Duodenal mucosa (tissue), 2 donors: ENCODE measurements around the gene ZDHHC8.

Experiments
- H3K27ac ChIP-seq: one replicate; pipeline ENCODE4 v1.7.0; 2013; ENCODE audit warnings: low read depth, low read length
- H3K27me3 ChIP-seq, 2 donors: one replicate each; pipeline ENCODE4 v1.7.0; 2013; ENCODE audit warnings: low read length in 2 of 2, control low read depth in 1 of 2; ENCODE audit not compliant: insufficient read depth in 2 of 2, control insufficient read depth in 1 of 2
- H3K36me3 ChIP-seq, 2 donors: one replicate each; pipeline ENCODE4 v1.7.0; 2013; ENCODE audit warnings: low read length in 2 of 2, control low read depth in 1 of 2; ENCODE audit not compliant: insufficient read depth in 2 of 2, control insufficient read depth in 1 of 2
- H3K4me1 ChIP-seq, 2 donors: one replicate each; pipeline ENCODE4 v1.7.0; 2013; ENCODE audit warnings: low read length in 2 of 2, control low read depth in 1 of 2; ENCODE audit not compliant: insufficient read depth in 2 of 2, control insufficient read depth in 1 of 2
- H3K4me3 ChIP-seq, 2 donors: one replicate each; pipeline ENCODE4 v1.7.0; 2013; ENCODE audit warnings: low read length in 2 of 2, low read depth in 1 of 2
- H3K9ac ChIP-seq, 2 donors: one replicate each; pipeline ENCODE4 v1.7.0; 2013; ENCODE audit warnings: low read length in 2 of 2, low read depth in 1 of 2
- H3K9me3 ChIP-seq, 2 donors: one replicate each; pipeline ENCODE4 v1.7.0; 2013; ENCODE audit warnings: low read length in 2 of 2, control low read depth in 1 of 2; ENCODE audit not compliant: control insufficient read depth in 1 of 2

The ZDHHC8 gene

GRCh38 chr22:20165913-20166312 lies 34.3 kb downstream of the ZDHHC8 start:
- H3K9ac ChIP-seq, result no peak overlapping the region
- H3K4me3 ChIP-seq, result no peak overlapping the region
- H3K4me1 ChIP-seq, result no peaks in the 10 kb centered on the region
- H3K9me3 ChIP-seq, result no peaks in the 10 kb centered on the region
- H3K27me3 ChIP-seq, result no peaks in the 10 kb centered on the region
- no peaks in the 10 kb centered on the region for H3K36me3 ChIP-seq
- no peak overlapping the region for H3K27ac ChIP-seq

DNA sequence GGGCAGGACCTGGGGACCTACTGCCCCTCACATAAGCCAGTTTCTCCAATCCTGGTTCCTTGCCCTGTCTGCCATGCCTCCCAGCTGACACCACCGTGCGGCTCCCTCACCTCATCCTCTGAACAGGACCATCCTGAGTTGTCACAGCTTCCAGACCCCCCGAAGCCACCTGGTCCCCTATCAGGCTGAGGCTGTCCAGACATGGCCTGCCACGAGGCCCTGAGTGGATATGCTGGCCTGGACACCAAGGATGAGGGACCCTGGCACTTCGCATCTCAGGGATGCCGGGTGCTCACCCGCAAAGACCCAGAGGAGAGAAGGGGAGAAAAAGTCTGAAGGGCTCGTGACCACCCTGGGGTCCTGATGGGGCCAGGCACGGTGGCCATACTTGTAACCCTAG lies 35.1 kb downstream of the ZDHHC8 start:
- Histone ChIP-seq H3K9ac (no peak overlapping the region), H3K27me3 (no peaks in the 10 kb centered on the region), H3K27ac (no peak overlapping the region), H3K9me3 (no peaks in the 10 kb centered on the region), H3K36me3 (no peaks in the 10 kb centered on the region), H3K4me3 (no peak overlapping the region), H3K4me1 (no peaks in the 10 kb centered on the region)

- Histone ChIP-seq H3K36me3 (no peaks in the 10 kb centered on the region), H3K4me1 (no peaks in the 10 kb centered on the region), H3K4me3 (no peak overlapping the region), H3K9ac (no peak overlapping the region), H3K27ac (no peak overlapping the region), H3K27me3 (no peaks in the 10 kb centered on the region), H3K9me3 (no peaks in the 10 kb centered on the region)
Observed at GRCh38 chr22:20167643-20168322, 36.2 kb downstream of the ZDHHC8 start.

DNA sequence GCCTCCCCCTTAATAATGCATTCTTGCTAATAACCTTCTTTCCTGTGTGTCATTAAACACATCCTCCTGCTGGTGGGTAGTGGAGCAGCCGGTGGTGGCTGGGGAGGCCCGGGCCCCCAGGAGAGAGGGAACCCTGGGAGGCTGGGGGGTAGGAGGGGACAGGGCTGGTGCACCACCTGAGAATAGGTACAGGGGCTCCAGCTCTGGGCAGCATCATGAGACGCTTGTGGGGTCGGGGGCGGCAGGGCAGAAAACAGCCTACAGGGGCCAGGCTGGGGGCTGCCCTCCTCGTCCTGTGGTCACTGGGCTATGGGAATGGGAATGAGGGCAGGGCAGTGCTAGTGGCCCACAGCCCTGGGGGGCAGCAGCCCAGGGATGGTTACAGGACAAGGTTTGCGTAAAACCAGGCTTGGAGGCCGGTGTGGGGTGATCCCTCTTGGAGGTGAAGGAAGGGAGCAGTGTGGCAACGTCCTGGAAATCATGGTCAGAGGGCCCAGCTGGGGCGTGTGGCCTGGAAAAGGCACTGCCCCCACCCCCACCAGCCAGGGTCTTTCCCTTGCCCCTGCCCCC lies 37.7 kb downstream of the ZDHHC8 start:
- Histone ChIP-seq H3K4me1 (no peaks in the 10 kb centered on the region), H3K4me3 (no peak overlapping the region), H3K27ac (no peak overlapping the region), H3K27me3 (no peaks in the 10 kb centered on the region), H3K9me3 (no peaks in the 10 kb centered on the region), H3K36me3 (no peaks in the 10 kb centered on the region), H3K9ac (no peak overlapping the region)

- H3K36me3 ChIP-seq, result no peaks in the 10 kb centered on the region
- no peaks in the 10 kb centered on the region for H3K9me3 ChIP-seq
- no peak overlapping the region for H3K4me3 ChIP-seq
- H3K9ac ChIP-seq, result no peak overlapping the region
- no peaks in the 10 kb centered on the region for H3K27me3 ChIP-seq
- no peaks in the 10 kb centered on the region for H3K4me1 ChIP-seq
- H3K27ac ChIP-seq, result no peak overlapping the region
Observed at GRCh38 chr22:20170170-20170569, 38.6 kb downstream of the ZDHHC8 start.

DNA sequence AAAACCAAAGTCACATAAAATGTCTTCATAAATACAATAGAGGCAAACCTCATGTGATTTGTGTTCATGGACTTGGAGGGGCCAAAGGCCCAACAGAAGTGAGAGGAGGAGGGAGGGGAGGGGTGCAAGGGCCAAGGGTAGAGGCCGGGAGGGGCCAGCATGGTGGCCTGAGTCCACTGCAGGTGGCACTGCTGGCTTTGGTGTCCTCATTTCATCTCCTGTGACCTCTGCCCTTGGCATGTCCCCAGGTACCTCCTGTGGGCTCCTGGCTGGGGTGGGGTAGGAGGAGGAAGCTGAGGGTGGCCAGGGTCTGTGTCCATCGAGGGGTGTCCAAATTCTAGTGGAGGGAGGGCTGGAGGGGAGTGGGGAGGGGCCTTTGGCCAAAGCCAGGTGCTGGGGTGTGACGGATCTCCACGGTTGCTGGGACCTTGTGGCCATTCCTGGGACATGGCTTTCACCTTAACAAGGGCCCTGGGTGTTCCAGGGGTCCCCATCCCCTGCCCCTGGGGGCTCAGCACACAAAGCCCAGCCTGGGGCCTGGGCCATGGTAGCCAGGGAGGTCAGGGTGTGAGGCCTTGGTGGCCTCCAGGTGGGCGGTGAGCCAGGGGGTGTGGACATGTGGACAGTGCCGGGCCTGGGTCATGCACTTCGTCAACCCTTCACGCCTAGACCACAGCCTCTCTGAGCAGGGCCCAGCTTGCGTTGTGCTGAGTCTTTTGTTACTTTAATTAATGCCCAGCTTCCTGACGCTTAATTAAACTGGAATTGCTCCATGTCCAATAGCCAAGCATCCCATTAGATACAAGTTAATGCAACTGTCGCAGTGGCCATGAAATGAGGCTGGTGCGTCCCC lies 39.9 kb downstream of the ZDHHC8 start:
- Histone ChIP-seq H3K9me3 (no peaks in the 10 kb centered on the region), H3K4me3 (no peak overlapping the region), H3K27ac (no peak overlapping the region), H3K27me3 (no peaks in the 10 kb centered on the region), H3K4me1 (peaks cover 0 to under 1% of the 10 kb centered on the region in 2 donors), H3K9ac (no peak overlapping the region), H3K36me3 (no peaks in the 10 kb centered on the region)

GRCh38 chr22:20172141-20172613 lies 40.6 kb downstream of the ZDHHC8 start:
- no peak overlapping the region for H3K4me3 ChIP-seq
- peaks cover 0 to 8% of the 10 kb centered on the region in 2 donors for H3K4me1 ChIP-seq
- no peak overlapping the region for H3K9ac ChIP-seq
- H3K9me3 ChIP-seq, result no peaks in the 10 kb centered on the region
- no peaks in the 10 kb centered on the region for H3K36me3 ChIP-seq
- no peak overlapping the region for H3K27ac ChIP-seq
- H3K27me3 ChIP-seq, result no peaks in the 10 kb centered on the region

GRCh38 chr22:20173246-20173645 lies 41.6 kb downstream of the ZDHHC8 start:
- H3K4me3 ChIP-seq, result no peak overlapping the region
- no peaks in the 10 kb centered on the region for H3K36me3 ChIP-seq
- no peaks in the 10 kb centered on the region for H3K9me3 ChIP-seq
- no peak overlapping the region for H3K27ac ChIP-seq
- H3K9ac ChIP-seq, result no peak overlapping the region
- H3K4me1 ChIP-seq, result peaks cover 0 to 9% of the 10 kb centered on the region in 2 donors
- no peaks in the 10 kb centered on the region for H3K27me3 ChIP-seq

DNA sequence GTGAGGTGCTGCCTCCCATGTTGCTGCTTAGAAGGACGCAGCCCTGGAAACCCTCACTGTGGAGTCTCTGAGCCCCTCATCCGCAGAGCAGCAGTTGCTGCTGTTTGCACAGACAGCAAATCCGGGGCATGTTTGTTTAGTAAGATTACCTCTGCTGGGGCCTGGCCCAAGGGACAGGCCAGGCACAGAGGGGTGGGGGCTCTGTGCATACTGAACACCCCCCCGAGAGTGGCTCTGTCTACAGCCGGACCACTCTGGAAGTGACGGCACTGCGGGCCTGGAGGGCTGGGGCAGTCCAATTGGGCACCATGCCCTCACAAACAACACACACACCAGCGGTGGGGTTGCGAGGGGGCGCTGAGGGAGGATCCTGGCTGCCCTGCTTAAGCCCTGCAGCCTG lies 42.2 kb downstream of the ZDHHC8 start:
- no peak overlapping the region for H3K4me3 ChIP-seq
- H3K9me3 ChIP-seq, result no peaks in the 10 kb centered on the region
- no peak overlapping the region for H3K9ac ChIP-seq
- no peaks in the 10 kb centered on the region for H3K27me3 ChIP-seq
- H3K4me1 ChIP-seq, result peaks cover 0 to 9% of the 10 kb centered on the region in 2 donors
- no peaks in the 10 kb centered on the region for H3K36me3 ChIP-seq
- H3K27ac ChIP-seq, result no peak overlapping the region
